HG02642 (cell line): ENCODE measurements around the gene C10orf120.

Source experiments
- ATAC-seq: cut with Tn5 transposase; IDR thresholded peaks from one replicate; pipeline ENCODE4 v1.9.1; 2021; ENCODE audit warnings: mild to moderate bottlenecking; ENCODE audit not compliant: unreplicated experiment, poor library complexity

The C10orf120 gene

GRCh38 chr10:122706467-122706866, 6.8 kb upstream of the C10orf120 start:
- ATAC-seq: no peak

DNA sequence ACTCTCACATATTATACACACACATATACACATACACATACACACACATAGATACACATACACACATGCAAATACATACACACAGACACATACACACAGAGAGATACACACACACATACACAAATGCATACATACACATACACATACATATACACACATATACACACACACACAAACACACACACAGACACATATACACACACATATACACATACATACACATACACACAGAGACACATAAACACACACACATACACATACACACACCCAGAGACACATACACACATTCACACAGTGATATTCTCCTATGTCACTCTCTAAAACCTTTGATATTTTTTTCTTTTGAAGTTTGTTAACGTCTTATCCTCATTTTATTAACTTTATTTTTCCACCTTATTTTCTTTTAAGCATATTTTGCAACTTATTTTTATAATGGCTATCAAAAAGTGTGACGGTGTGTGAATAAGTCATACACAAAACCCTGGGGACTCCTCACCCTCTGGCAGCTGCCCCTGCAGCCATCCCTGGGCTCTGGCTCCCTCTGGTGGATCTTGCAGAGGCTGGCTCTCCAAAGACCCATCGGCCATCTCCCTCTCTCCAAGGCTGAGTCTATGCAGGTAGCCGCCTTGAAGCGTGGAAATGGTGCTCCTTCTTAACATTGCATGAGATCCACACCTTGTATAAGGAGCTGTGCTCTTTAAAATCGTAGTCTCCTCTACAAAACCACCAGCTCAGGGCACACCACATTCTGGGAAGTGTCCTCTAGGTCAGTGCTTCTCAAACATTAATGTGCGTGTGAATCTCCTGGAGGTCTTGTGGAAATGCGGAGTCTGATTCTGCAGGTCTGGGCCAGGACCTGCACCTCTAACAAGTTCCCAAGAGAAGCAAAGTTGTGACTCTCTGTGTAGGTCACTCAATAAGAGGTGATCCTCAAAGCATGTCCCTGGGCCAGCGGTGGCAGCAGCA, 4.1 kb upstream of the C10orf120 start:
- no peak for ATAC-seq

GRCh38 chr10:122702275-122702674, 2.6 kb upstream of the C10orf120 start:
- no peak for ATAC-seq

GRCh38 chr10:122701652-122702051, 2.0 kb upstream of the C10orf120 start:
- ATAC-seq: no peak

DNA sequence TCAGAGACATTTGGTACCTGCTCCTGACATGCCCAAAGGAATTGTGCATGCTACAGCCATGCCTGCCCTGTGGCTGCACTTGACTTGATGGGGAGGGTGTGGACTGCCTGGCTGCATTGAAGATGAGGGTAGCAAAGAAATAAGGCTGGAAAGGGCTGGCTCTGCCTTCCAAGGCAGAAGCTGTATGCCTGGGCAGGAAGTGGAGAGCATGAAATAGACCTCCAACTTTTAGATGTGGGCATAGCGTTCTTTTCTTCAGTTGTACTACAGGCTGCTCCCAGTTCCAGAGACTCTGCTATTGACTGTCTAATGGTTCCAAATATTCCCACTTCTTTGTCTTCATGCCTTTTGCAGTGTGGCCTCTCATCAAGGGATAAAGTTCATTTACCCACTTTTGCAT, 3.0 kb downstream of the C10orf120 start:
- ATAC-seq: no peak

GRCh38 chr10:122692744-122693143, 6.9 kb downstream of the C10orf120 start:
- ATAC-seq: no peak

DNA sequence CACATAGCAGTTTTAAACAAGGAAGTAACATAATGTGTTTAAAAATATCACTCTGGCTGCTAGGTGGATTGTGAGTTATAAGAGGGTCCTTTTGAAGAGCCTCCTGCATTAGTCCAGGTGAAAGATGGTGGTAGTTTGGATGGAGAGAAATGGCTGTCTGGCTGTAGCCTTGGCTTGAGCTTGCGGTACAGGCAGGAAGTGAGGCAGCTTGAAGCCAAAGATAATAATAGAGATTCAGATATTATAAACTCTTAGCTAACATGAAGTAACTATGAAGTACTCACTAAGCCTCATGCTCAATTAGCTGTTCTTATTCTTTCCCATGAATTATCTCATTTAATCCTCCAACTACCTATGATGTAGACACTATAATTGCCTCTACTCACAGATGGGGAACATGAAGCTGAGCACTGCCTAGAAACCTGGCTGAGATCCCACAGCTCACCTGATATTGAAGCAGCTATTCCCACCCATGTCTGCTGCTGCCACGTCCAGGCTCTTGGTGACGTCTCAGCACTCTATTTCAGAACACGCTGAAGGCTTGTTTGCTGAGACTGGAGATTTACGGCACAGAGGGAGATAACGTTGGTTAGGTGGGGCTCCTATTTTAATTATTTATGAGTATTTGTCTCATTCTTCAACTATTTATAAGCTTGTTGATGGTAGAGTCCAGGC, 10.4 kb downstream of the C10orf120 start:
- ATAC-seq: no peak

DNA sequence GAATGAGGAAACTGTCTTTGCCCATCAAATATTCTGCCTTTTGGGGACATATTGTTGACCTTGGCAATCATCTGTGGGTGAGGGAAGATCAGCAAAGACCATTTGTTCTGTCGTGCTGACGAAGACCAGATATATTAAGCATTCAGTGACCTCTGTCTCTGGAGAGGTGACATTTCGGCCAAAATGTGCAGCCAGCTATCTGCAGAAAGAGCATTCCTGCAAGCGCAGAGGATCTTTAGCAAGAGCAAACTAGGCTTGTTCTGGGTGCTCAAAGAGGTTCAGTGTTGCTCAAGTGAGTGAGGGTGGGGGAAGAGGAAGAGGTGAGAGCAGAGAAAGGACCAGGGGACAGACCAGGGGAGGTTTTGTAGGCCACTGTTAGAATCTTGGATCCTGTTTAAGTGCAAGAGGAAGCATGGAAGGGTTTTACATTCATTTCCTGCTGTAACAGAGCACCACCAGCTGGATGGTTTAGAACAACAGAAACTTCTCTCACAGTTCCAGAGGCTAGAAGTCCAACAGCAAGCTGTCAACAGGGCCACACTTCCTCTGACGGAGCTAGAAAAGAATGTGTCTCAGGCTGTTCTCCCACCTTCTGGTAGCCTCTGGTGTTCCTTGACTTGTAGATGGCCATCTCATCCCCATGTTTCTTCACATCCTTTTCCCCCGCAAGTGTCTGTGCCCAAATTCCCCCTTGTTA, 11.2 kb downstream of the C10orf120 start:
- ATAC-seq: no peak

GRCh38 chr10:122682522-122682921, 17.1 kb downstream of the C10orf120 start:
- no peak for ATAC-seq

DNA sequence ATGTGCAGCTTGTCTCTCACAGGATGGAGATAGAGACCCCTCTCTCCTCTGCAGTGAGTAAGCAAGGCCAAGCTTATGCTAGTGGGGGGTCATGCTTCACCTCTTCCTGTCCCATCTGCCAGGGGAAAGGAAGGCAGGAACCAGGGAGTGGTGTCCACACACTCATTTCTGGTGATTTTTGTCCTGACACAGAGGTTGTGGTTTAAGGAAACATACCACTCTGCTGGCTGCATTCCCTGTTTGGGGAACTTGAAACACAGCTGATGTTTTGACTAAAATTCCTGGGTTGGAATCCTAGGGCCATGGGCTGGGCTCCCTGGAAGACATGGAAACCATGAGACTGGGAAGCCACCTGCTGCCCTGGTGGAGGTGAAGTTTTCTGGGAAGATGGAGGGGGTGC, 21.4 kb downstream of the C10orf120 start:
- ATAC-seq: no peak

GRCh38 chr10:122675278-122675677, 24.4 kb downstream of the C10orf120 start:
- ATAC-seq: no peak

- ATAC-seq: no peak
Measured at GRCh38 chr10:122674781-122675180, 24.9 kb downstream of the C10orf120 start.

DNA sequence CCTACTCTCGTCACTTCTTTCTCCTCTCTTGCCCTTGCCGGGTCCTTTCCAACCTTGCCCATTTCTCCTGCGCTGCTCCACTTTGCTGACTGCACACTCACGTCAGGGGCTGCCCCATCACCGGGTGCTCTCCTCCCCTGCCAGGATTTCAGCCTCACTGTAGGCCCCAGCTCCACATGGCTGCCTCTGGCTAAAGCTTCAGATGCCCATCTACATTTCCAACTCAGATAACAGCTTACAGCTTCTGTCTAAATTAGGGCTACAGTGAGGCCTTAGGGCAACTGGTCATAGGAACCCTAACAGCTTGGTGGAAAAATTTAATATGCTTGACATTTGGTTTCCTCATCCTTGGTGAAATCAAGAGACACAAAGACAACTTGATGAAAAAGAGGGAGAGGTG, 25.9 kb downstream of the C10orf120 start:
- no peak for ATAC-seq

GRCh38 chr10:122673269-122673668, 26.4 kb downstream of the C10orf120 start:
- ATAC-seq: no peak

GRCh38 chr10:122672655-122673054, 27.0 kb downstream of the C10orf120 start:
- no peak for ATAC-seq

GRCh38 chr10:122671355-122671754, 28.3 kb downstream of the C10orf120 start:
- ATAC-seq: no peak

DNA sequence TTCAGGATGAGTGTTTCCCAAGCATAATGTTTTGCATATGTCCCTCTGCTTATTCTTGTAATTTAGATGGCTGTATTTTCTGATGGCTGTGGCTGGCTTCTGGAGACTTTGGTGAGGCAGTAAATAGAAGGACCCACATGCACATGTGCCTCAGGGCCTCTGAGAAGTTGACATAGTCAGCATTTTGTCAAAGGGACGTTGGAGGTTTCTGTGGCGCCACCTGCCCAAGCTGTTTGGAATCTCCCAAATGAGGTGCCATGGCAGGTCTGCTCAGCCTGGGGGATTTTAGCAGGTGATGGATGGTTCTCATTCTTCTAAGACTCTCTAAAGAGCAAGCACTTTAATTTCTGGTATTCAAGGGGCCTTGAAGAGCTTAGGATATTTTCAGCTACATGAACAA, 29.8 kb downstream of the C10orf120 start:
- no peak for ATAC-seq

- ATAC-seq: no peak
Measured at GRCh38 chr10:122669045-122669444, 30.6 kb downstream of the C10orf120 start.

GRCh38 chr10:122665946-122666345, 33.7 kb downstream of the C10orf120 start:
- ATAC-seq: no peak

DNA sequence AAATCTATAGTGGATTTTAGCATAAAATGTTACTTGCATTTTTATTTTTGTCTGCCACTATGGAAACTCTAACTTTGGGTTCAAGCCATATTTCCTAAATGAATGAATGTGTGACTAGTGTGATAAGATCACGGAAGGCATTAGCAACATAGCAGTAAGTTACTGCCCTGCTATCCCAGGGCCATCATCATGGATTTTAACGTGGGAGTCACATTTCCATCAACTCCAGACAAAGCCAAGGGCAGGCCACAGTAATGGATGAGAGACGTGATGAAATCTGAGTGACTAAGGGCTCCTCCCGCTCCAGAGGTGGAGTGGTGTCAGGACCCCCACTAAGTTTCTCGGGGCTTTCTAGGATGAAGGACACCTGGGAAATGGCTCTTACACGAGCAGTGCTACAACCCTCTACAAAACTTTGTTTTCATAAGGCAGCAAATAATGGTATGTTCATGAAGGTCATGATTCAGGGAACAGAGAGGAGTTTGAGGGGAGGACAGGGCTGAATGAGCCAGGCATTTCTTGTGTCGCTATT, 34.3 kb downstream of the C10orf120 start:
- no peak for ATAC-seq

- ATAC-seq: no peak
Measured at GRCh38 chr10:122664501-122664900, 35.1 kb downstream of the C10orf120 start.
